Fibroblast of mammary gland (primary cell): ENCODE measurements around the gene JAM3.

Experiments
- DNase-seq: peaks from one replicate; pipeline ENCODE4 v3.0.0-alpha.2; 2010; ENCODE audit warnings: low read depth
- H3K4me3 ChIP-seq: 2 replicates; pipeline ENCODE4 v1.5.1; 2011; ENCODE audit warnings: low read depth, mild to moderate bottlenecking, low read length, moderate library complexity; ENCODE audit not compliant: control insufficient read depth
- CTCF ChIP-seq: conservative IDR thresholded peaks from 2 replicates; pipeline ENCODE4 v1.5.1; 2011; ENCODE audit warnings: low read depth, low read length, inconsistent platforms; ENCODE audit not compliant: control insufficient read depth, insufficient read depth

The JAM3 gene

DNA sequence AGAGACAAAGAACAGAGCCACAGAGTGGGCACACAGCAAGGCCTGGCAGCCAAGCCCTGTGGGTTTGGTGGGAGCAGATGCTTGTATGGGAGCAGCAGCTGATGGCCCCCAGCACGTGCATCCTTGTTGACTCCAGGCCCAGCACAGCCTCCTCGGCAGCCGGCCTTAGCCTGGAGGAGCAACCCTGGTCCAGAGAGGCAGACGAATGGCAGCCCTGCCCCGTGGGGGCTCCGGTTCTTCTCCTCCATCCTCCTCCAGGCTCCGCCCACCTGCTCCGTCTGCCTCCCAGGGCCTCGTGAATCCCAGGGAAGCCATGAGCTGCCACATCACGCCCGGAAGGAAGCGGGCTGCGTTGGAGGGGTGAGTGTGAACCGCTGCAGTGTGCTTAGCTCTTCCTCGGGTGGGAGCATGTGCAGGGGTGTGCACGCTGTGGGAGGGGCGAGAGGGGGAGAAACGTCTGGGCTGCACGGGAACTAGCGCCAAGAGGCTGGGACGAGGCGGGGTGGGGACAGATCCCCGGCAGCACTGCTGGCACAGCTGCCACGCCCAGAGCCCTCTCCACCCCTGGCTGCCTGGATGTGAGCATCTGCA is 36.3 kb upstream of the JAM3 start:
- no peak overlapping the region for H3K4me3 ChIP-seq
- no peak for DNase-seq
- TF ChIP-seq CTCF: no peak

GRCh38 chr11:134033276-134033675 is 35.6 kb upstream of the JAM3 start:
- DNase-seq: no peak
- no peak for TF ChIP-seq CTCF
- no peak overlapping the region for H3K4me3 ChIP-seq

DNA sequence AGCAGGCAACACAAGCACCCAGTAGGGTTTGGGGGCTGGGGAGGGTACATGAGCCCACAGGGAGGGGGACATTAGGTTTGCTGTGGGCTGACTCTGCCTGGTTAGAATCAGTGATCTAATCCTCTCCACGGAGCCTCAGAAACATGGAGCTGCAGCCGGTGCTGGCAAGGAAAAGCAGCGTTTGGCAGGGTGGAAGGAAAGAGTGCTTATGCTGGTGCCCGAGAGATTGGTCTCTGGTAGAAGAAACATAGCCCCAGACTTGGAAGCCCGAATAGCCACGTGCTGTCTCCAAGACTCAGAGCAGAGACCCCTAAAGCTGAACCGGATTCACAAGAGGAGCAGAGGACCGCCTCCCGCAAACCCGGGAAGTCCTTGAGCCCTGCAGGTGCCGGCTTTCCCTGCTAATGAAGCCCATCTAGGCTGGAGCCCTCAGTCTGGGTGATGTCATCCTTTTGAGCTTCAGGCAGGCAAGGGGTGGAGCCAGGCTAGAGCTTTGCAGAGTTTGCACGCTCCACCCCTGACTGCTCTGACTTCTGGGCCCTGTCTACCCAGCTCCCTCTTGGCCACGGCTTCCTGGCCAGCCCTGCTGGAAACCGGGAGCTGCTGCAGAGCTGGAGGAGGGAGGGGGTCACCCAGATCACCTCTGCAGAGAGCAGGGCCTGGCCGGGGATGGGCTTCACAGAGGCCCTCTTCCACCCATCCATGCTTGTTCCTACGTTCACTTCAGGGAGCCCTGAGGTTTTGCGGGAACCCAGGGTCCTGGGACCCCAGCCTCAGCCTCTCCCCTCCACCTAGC is 35.0 kb upstream of the JAM3 start:
- DNase-seq: peak; percentile 81
- H3K4me3 ChIP-seq: no peak overlapping the region

GRCh38 chr11:134034496-134035381 is 34.1 kb upstream of the JAM3 start:
- no peak overlapping the region for H3K4me3 ChIP-seq
- no peak for DNase-seq
- TF ChIP-seq CTCF: no peak

More for the DNA sequence above, 35.0 kb upstream of the JAM3 start:
- no peak for TF ChIP-seq CTCF

GRCh38 chr11:134036492-134037045 is 32.3 kb upstream of the JAM3 start:
- DNase-seq: no peak
- peak overlapping the region; percentile 58 for H3K4me3 ChIP-seq
- TF ChIP-seq CTCF: no peak
